Activated CD8-positive, alpha-beta memory T cell treated with anti-CD3 and anti-CD28 coated beads for 4 hours (primary cell): ENCODE results near the gene ZNF763.
A peak's percentile ranks its signal among the peaks of the same experiment; 100 is the strongest.
"Not testable (repeated sequence)": the region's sequence is repeated elsewhere in the genome, so short reads cannot be mapped to it uniquely, and the experiment has no call there.

Experiments
- DNase-seq, 2 donors: peaks; one replicate each; pipeline ENCODE4 v3.0.0-alpha.2; 2020; ENCODE audit warnings: low read depth in 2 of 2

The ZNF763 gene

DNA sequence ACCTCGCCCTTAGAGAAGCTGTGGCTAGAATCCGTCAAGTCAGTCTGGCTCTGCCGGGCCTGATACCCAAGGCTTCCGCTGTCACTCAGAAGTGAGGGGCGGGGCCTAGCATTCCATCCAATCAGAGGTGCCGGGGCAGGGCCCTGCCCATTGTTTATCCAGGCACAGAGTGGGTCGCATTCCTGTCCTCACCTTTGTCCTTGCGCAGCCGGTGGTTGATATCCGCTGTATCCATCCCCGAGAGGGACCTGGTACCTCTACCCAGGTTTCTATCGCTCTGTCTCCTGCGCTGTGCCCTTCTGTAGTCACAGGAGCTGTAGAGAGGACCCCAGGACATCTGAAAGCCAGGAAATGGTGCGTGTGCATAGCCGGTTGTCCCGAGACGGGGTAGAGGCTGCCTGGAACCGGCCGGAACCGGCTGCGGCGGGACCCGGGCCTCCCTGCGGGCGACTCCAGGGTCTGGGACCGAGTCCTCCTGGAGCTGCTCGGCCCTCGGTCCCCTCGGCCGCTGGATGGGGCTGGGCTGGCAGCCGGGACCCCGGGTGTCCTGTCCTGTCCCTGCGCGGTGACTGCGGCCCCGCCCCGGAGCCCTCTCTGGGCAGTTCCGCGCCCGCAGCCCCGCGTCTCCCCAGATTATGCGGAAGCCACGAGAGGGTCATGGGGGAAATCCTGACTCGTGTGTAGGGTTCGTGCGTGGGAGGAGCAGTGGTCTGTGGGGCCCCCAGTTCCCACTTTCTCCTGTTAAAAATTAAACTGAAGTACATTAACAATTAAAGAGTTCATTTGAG lies at the start of gene ZNF763:
ZNF763 (plus strand) TSS at position 183 of the 788 bp plus-strand sequence; CDS start at position 352, 169 bp downstream.
- peak; percentile 69 to 77 for DNase-seq

DNA sequence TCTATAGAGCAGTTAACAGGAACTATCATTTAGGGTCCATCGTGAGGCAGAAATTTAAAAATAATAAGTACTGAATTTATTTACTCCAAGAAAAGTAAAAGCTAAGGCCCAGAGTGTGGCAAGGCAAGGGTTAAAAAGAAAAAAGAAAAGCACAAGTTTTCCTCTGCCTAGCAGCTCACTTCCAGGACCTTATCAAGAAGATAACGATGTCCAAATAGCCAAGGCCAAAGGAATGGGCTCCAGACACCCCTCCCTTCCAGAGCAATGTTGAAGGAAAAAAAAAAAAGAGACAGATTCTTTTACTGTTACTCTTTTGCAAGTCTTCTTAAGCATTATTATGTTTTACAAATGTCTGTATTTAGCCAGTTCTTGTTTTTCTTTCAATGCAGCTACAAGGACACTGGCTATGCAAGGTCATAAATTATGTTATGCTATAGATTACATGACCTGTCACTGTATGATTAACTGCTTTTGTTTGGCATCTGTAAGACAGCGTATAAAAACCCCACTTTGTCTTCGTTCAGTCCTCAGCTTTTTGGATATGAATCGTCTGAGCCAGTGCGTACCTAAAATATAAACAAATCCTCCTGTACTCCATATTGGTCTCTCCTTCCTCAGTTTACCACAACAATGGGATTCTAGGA lies 42.9 kb upstream of the ZNF763 start:
- no peak for DNase-seq

DNA sequence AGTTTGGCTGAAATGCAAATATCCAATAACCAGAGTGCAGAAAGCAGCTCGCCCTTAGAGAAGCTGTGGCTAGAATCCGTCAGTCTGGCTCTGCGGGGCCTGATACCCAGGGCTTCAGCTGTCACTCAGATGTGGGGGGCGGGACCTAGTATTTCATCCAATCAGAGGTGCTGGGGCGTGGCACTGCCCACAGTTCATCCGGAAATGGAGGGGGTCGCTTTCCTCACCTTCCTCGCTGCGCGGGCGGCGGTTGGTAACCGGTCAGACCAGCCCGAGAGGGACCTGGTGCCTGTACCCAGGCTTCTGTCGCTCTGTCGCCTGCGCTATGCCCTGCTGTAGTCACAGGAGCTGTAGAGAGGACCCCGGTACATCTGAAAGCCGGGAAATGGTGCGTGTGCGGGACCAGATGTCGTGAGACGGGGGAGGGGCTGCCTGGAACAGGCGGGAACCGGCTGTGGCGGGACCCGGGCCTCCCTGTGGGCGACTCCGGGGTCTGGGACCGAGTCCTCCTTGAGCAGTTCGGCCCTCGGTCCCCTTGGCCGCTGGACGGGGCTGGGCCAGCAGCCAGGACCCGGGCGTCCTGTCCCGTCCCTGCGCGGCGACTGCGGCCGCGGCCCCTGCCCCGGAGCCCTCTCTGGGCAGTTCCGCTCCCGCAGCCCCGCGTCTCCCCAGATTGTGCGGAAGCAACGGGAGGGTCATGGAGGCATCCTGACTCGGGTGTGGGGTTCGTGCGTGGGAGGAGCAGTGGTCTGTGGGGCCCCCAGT lies 39.8 kb upstream of the ZNF763 start, which contains the start of gene ZNF700:
ZNF700 (plus strand) TSS at position 222 of the 765 bp plus-strand sequence; CDS start at position 326, 104 bp downstream.
- DNase-seq = peak; percentile 85 to 88

DNA sequence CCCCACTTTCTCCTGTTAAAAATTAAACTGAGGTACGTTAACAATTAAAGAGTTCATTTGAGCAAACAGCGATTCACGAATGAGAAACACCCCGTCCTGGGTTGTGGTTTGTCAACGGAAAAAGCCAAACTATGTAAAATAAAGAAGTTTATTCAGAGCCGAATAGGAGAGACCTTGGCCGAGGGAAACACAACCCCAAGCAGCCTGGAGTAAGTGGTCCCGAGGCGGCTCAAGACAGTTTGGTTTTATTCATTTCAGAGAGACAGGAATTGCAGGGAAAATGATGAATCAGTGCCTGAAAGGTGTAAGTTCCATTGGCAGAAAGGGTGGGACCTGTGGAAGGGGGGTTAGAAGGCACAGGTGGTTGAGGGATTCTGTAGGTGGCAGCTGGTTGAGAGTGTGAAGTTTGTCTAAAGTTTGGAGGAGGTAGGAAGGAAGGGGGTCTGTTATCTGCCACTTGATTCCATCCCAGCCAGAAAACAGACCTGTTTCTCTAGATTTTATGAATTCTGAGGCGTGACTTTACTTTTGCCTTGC lies 39.1 kb upstream of the ZNF763 start:
- DNase-seq = not testable (repeated sequence)

DNA sequence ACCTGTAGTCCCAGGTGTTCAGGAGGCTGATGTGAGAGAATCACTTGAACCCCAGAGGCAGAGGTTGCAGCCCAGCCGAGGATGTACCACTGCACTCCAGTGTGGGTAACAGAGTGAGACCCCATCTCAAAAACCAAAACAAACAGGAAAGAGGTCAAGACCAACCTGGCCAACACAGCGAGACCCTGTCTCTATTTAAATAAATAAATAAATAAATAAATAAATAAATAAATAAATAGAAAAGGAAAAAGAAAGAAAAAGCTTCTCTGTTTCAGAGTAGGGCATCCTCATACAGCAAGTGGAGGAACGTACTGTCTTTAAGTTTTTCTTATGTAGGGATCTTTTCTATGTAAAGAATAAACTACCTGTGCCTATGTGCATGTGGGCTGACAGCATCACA lies 37.6 kb upstream of the ZNF763 start:
- no peak for DNase-seq

DNA sequence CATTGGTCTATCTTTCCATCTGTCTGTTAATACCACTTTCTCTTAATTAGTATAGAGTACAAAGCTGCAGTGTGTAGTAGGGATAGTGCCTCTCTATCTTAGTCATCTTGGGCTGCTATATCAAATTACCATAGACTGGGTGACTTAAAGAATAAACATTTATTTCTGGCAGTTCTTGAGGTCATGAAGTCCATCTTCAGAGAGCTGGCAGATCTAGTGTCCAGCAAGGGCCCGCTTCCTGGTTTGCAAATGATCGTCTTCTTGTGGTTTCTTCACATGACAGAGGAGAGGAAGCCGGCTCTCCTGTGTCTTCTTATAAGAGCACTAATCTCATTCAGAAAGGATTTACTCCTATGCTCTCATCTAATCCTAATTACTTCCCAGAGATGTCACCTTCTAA lies 33.8 kb upstream of the ZNF763 start:
- DNase-seq = no peak

DNA sequence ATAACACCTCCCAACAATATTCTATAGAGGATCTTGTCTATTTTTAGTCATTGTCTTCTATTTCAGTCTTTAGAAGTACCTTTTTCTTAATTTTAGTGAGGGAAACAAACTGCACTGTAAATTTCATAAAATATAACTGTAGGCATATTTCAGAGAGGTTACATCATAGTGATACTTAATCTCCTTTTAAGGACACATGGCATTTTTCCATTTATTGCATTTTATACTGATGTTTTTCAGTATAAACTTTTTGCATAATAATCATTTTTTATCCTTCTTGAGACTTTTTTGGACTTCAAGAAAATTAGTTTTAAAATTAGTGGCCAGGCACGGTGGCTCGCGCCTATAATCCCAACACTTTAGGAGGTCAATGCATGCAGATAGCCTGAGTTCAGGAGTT lies 33.3 kb upstream of the ZNF763 start:
- DNase-seq = no peak

DNA sequence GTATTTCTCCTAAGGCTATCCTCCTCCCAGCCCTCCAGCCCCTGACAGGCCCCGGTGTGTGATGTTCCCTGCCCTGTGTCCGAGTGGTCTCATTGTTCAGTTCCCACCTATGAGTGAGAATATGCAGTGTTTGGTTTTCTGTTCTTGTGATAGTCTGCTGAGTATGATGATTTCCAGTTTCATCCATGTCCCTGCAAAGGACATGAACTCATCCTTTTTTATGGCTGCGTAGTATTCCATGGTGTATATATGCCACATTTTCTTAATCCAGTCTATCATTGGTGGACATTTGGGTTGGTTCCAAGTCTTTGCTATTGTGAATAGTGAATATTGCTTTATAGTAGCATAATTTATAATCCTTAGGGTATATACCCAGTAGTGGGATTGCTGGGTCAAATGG lies 29.0 kb upstream of the ZNF763 start:
- not testable (repeated sequence) for DNase-seq

DNA sequence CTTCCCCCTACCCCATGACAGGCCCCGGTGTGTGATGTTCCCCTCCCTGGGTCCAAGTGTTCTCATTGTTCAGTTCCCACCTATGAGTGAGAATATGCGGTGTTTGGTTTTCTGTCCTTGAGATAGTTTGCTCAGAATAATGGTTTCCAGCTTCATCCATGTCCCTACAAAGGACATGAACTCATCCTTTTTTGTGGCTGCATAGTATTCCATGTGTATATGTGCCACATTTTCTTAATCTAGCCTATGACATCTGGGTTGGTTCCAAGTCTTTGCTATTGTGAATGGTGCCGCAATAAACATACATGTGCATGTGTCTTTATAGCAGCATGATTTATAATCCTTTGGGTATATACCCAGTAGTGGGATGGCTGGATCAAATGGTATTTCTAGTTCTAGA lies 26.5 kb upstream of the ZNF763 start:
- DNase-seq = not testable (repeated sequence)

DNA sequence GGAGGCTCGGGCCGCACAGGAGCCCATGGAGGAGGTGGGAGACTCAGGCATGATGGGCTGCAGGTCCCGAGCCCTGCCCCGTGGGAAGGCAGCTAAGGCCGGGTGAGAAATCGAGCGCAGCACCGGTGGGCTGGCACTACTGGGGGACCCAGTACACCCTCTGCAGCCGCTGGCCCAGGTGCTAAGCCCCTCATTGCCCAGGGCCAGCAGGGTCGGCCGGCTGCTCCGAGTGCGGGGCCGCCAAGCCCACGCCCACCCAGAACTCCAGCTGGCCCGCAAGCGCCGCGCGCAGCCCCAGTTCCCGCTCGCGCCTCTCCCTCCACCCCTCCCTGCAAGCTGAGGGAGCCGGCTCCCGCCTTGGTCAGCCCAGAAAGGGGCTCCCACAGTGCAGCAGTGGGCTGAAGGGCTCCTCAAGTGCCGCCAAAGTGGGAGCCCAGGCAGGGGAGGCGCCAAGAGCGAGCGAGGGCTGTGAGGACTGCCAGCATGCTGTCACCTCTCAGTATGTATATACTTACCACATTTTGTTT lies 23.4 kb upstream of the ZNF763 start:
- not testable (repeated sequence) for DNase-seq

DNA sequence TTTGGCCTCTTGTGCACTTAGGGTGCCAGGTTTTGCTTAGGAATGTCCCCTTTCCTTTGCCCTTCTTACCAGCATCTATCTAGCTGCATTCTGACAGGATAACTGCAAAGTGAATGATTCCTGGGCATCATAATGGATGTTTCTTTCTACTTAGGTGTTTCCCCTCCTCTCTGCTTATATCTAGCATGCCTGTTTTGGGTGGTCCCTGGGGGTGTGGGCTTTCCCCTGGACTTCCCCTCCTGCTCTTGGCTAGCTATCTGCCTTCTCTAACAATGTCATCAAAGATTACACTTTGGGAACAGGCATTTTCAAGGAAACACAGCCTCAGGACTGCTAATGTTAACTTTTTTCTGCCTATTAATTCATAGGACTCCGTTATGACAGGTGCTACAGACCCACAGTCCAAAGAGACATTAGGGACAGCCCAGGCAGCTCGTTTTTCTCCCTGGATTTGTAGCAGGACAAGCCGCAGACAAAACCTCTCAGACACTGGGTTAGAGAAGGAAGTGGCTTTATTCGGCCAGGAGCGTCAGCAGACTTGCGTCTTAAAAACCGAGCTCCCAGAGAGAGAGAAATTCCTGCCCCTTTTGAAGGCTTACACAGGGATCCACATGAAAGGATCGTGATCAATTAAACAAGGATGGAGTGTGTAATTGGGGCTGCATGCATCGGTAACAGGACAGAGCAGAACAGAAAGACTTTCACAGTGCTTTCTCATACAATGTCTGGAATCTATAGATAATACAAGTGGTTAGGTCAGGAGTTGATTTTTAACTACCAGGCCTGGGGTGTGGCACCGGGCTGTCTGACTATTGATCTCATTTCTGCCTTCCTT lies 22.6 kb upstream of the ZNF763 start:
- DNase-seq = no peak

DNA sequence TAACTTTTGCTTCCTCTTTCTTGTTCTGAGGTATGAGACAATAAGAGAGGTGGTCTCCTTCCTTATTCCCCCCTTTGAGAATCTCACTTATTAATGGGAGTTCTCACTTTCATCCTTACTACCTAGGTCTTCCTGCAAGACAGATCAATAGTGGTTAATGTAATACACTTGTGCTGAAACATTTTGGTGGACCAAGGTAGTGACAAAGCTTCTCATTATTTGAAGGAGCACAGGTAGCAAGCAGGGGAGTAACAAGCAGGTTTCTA lies 22.1 kb upstream of the ZNF763 start:
- DNase-seq = no peak

DNA sequence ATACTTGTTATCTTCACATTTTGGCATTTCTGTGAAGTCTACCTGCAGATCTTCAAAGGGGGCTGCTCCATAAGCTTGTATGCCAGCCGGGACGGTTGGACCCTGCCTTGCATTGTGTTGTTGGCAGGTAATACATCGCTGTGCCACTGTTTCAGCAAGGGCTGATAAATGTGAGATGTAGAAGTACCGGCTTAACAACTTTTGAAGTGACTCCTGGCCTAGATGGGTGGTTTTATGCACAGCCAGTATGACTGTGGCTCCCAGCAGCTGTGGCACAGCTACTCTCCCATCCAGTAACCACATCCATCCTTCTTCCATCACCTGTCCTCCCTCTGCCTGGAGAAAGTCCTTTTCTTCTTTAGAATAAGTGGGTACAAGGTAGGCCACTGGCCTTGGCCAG lies 20.2 kb upstream of the ZNF763 start:
- no peak for DNase-seq

DNA sequence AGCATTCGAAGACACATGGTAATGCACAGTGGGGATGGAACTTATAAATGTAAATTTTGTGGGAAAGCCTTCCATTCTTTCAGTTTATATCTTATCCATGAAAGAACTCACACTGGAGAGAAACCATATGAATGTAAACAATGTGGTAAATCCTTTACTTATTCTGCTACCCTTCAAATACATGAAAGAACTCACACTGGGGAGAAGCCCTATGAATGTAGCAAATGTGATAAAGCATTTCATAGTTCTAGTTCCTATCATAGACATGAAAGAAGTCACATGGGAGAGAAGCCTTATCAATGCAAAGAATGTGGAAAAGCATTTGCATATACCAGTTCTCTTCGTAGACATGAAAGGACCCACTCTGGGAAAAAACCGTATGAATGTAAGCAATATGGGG lies 16.2 kb upstream of the ZNF763 start:
- DNase-seq = no peak

DNA sequence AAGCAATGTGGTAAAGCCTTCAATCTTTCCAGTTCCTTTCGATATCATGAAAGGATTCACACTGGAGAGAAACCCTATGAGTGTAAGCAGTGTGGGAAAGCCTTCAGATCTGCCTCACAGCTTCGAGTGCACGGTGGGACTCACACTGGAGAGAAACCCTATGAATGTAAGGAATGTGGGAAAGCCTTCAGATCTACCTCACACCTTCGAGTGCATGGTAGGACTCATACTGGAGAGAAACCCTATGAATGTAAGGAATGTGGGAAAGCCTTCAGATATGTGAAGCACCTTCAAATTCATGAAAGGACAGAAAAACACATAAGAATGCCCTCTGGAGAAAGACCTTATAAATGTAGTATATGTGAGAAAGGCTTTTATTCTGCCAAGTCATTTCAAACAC lies 15.6 kb upstream of the ZNF763 start:
- DNase-seq = no peak

DNA sequence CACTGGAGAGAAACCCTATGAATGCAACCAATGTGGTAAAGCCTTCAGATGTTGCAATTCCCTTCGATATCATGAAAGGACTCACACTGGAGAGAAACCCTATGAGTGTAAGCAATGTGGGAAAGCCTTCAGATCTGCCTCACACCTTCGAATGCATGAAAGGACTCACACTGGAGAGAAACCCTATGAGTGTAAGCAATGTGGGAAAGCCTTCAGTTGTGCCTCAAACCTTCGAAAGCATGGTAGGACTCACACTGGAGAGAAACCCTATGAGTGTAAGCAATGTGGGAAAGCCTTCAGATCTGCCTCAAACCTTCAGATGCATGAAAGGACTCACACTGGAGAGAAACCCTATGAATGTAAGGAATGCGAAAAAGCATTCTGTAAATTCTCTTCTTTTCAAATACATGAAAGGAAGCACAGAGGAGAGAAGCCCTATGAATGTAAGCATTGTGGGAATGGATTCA lies 15.2 kb upstream of the ZNF763 start:
- DNase-seq = not testable (repeated sequence)

DNA sequence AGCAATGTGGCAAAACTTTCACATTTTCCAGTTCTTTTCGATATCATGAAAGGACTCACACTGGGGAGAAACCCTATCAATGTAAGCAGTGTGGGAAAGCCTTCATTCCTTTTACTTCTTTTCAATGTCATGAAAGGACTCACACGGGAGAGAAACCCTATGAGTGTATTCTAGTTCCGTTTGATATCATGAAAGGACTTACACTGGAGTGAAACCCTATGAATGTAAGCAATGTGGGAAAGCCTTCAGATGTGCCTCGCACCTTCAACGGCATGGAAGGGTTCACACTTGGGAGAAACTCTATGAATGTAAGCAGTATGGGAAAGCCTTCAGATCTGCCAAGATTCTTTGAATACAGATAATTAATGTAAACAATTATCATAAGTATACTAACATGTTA lies 14.5 kb upstream of the ZNF763 start:
- DNase-seq = no peak

DNA sequence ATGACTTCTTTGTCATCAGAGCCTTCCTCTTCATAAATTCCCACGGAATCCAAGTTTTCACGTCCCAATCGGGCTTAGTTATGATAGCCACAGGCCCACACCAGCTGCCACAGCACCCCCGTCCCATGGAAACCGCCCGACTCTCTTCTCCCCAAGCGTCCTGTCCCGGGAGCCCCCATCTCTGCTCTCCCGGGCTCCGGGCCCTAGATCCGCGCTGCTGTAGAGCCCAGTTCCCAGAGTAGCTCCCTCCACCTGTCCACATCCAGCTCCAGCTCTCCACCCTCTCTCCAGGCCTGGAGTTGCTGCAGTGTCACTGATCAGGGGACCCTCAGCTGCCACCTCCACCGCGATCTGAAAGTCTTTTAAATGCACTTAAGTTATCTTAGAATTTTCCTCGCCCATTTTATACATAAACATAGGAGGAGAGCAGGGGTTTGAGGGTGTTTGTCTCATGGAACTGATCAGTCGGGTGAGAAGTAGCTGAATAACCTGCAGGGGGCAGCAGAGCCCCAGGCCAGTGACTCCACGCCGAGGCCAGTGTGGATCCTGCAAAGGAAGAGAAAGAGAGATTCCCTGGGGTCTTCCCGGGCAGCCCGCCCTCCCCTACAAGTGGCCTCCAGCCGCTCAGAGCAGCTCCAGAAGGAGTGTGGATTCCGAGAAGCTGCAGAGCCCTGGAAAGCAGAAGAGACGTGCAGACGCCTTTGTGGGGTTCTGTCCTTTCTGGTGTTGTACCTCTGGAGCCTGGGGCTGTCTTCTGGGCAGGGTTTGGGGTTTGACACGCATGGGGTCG lies 1.1 kb upstream of the ZNF763 start:
- peak; percentile 48 to 51 for DNase-seq

DNA sequence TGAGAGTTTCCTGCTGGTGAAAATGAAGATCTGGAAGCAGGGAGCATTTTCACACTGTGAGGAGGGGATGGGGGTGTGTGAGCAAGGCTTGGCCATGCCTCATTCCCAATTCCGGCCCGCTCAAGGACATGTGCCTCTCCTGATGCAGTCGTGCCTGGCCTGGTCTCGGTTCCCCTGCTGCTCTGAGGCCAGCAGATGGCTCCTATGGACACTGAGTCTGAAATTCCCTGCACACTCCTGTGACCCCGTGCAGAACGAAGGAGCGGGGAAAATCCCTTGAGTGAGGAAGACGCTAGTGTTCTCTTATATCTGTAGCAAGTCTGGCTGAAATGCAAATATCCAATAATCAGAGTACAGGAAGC lies 363 bp upstream of the ZNF763 start:
- no peak for DNase-seq

DNA sequence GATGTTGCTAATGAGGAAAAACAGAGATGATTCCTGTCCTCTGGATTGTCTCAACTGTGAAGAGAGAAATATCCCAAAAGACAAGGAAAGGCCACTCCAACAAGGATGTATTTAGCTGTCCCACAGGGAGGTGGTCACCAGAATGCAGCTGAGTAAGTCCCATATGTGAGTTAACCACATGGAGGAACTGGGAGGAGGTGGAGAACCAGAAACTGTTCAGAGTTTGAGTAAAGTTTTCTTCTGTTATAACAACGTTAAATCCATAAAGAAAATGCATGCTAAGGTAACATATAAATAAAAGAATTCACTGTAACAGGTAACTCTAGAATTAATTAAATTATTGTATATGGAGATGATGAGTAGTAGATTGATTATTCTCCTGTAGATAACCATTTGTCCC lies 5.3 kb downstream of the ZNF763 start:
- no peak for DNase-seq
